RWPE1 (cell line): Measurements from ENCODE around the gene FBXW4.

Experiments
- CTCF ChIA-PET: fragments of 350-600 bp; sonication (Branson Sonifier 250); formaldehyde crosslinking; extraction: SDS; loops from one replicate; lab custom pipeline; 2021; lab: Yijun Ruan, JAX
- POLR2A ChIA-PET: fragments of 400-600 bp; formaldehyde crosslinking; extraction: SDS; loops from one replicate; lab custom pipeline; 2020; ENCODE audit warnings: antibody characterized with exemption; ENCODE audit not compliant: low non-redundant PET; lab: Yijun Ruan, JAX
- DNase-seq: peaks from one replicate; pipeline ENCODE4 v3.0.0; 2012; ENCODE audit warnings: low spot score
- H3K27ac ChIP-seq: fragments of 450-650 bp; 2 replicates; pipeline ENCODE4 v1.5.1; 2017
- TF ChIP-seq, protein P1 (sequence below): fragments of 450-650 bp; conservative IDR thresholded peaks from 2 replicates; pipeline ENCODE4 v1.5.1; 2017; ENCODE audit warnings: low read depth, mild to moderate bottlenecking

Gene FBXW4

DNA sequence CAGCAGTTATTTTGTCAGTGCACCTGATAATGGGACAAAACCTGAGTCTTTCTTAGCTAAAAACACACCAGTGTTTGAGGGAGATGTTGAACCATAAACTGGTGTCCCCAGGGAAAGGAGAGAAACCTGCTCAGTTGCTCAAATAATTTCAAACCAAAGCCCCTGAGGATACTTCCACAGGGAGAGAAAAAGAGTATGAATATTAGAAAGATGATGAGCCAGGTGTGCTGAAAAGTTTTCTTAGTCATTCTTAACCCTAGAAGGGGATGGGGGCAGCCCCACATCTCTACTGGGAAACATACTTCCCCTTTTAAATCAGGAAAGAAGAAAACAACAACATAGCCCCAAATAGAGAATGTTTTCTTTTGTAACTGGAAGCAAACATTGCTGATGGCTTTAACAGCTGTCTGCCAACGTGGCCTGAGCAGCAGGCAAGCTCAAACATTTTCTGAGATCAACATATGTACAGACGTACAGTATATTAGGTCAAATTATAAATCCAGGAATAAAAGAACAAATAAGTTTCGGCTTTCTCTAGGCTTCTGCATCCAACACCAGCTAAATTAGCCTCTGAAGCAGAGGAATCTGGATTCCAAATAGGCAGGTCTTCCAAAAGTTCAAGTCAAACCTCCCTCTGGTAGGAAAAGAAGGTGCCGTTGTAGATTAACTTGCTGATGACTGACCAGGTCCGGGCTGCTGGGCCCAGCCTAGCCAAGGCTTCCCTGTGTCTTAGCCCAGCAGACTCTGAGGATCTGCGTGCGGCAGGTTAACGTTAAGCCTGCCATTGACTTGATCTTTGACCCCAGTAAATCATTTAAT is 30.5 kb upstream of the FBXW4 start:
- POLR2A ChIA-PET = interaction anchor here (0.5 kb wide), 1 partner anchor 75 kb away, joined by 4 read pairs; no protein-coding TSS in a partner anchor

DNA sequence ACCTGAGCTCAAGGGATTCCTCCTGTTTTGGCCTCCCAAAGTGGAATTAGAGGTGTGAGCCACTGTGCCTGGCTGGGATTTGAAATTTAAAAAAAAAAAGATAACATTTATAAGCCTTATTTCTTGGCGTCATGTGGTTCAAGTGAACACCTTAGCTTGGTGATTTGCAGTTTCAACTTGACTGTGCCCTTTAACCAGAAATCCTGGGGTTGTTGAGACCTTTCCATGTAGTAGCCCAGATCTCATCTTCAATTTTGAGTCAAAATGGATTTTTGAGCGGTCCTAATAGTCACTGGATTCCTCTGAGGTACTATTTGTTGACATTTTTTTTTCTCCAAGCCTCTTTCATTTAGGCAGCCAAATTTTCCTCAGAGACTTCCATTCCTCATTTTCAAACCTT is 29.5 kb upstream of the FBXW4 start:
- TF ChIP-seq, protein P1, sequence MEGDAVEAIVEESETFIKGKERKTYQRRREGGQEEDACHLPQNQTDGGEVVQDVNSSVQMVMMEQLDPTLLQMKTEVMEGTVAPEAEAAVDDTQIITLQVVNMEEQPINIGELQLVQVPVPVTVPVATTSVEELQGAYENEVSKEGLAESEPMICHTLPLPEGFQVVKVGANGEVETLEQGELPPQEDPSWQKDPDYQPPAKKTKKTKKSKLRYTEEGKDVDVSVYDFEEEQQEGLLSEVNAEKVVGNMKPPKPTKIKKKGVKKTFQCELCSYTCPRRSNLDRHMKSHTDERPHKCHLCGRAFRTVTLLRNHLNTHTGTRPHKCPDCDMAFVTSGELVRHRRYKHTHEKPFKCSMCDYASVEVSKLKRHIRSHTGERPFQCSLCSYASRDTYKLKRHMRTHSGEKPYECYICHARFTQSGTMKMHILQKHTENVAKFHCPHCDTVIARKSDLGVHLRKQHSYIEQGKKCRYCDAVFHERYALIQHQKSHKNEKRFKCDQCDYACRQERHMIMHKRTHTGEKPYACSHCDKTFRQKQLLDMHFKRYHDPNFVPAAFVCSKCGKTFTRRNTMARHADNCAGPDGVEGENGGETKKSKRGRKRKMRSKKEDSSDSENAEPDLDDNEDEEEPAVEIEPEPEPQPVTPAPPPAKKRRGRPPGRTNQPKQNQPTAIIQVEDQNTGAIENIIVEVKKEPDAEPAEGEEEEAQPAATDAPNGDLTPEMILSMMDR = no peak
- CTCF ChIA-PET = interaction anchor here (0.6 to 0.9 kb wide), 3 partner anchors 15 to 122 kb away, joined by 3 to 4 read pairs (median 3); no protein-coding TSS in a partner anchor

More for the DNA sequence above, 30.5 kb upstream of the FBXW4 start:
- CTCF ChIA-PET = interaction anchor here (1.2 kb wide), 1 partner anchor 72 kb away, joined by 4 read pairs; no protein-coding TSS in a partner anchor
- TF ChIP-seq, protein P1 = no peak
- DNase-seq = no peak
- no peak overlapping the region for H3K27ac ChIP-seq

DNA sequence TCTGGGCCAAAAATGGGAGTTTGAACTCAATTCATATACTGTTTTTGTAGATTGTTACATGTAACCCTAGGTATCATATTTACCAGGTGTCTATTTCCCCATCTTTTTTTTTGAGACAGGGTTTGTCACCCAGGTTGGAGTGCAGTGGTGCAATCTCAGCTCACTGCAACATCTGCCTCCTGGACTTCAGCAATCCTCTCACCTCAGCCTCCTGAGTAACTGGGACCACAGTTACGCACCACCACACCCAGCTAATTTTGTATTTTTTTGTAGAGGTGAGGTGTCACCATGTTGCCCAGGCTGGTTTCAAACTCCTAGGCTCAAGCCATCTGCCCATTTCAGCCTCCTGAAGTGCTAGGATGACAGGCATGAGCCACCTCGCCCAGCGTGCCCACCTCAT is 28.2 kb upstream of the FBXW4 start:
- TF ChIP-seq, protein P1 = no peak
- ChIA-PET CTCF (interaction anchor here (0.7 kb wide), 2 partner anchors 23 to 509 kb away, joined by 3 to 4 read pairs; no protein-coding TSS in a partner anchor), POLR2A (no interaction called here)
- no peak overlapping the region for H3K27ac ChIP-seq
- DNase-seq = no peak

More for the DNA sequence above, 29.5 kb upstream of the FBXW4 start:
- POLR2A ChIA-PET = no interaction called here
- H3K27ac ChIP-seq = no peak overlapping the region
- no peak for DNase-seq

DNA sequence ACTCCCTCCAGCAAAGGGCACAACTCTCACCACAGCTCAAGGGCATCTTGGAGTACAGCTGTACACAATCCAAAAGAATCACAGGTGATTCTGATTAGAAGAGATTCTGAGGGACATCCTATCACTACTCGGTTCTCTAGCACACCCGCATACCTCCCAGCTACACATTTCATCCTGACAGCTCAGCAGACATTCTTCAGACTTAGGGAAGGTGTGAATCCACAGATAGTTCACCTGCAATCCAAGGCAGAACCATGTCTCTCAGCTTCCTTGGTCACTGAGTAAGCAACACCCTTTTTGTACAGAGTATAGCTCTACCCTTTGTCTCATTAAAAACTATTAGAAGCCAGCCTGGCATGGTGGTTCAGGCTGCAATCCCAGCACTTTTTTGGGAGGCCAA is 26.8 kb upstream of the FBXW4 start:
- H3K27ac ChIP-seq = no peak overlapping the region
- DNase-seq = no peak
- POLR2A ChIA-PET = no interaction called here
- CTCF ChIA-PET = no interaction called here
- TF ChIP-seq, protein P1 = no peak

DNA sequence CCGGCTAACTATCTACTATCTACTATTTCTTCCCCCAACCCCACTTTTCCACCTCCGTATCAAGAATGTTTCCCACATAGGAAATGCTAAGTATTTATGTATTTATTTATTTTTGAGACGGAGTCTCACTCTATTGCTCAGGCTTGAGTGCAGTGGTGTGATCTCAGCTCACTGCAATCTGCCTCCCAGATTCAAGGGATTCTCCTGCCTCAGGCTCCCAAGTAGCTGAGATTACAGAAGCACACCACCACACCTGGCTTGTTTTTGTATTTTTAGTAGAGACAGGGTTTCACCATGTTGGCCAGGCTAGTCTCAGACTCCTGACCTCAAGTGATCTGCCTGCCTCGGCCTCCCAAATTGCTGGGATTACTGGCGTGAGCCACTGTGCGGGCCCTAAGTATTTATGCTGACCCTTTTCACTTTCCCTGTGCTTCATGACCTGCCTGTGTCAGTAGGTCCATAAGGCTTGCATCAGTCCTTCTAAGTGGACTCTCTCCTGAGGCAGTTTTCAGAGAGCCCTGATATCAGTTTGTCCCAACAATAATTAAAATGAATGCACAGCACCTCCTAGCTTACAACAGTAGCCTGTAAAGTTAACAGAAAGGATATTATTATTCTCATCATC is 25.7 kb upstream of the FBXW4 start:
- ChIA-PET CTCF (no interaction called here), POLR2A (no interaction called here)
- TF ChIP-seq, protein P1 = no peak
- no peak overlapping the region for H3K27ac ChIP-seq
- no peak for DNase-seq

DNA sequence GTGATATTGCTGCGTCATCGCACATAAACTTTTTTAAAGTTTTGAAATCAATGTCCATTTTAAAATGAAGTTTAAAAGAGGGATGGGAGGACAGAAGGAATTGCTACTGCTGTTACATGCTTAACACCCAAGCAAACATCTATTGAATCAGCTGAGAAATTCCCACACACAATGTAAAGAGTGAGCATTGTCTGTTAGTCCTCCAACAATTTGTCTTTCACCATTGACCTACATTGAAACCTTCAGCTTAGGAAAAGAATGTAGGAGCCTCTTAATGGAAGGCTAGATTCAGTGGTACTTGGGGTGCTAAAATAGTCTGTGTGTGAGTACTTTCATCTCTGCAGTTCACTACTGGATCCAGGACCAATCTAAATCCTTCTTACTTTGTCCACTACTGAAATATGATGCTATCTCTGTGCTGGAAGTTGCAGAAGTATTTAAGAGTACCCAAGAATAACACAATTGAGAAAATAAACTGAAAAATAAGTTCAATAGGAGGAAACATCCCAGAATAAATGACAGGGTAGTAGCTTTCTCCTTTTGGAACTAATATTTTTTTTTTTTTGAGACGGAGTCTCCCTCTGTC is 23.8 kb upstream of the FBXW4 start:
- DNase-seq = no peak
- ChIA-PET POLR2A (no interaction called here), CTCF (interaction anchor here (1.1 kb wide), 1 partner anchor 116 kb away, joined by 3 read pairs; no protein-coding TSS in a partner anchor)
- TF ChIP-seq, protein P1 = no peak
- no peak overlapping the region for H3K27ac ChIP-seq
